ENCODE measurements around the gene PARP4.
"Not testable (repeated sequence)": the region's sequence is repeated elsewhere in the genome, so short reads cannot be mapped to it uniquely, and the experiment has no call there.

Gene PARP4

DNA sequence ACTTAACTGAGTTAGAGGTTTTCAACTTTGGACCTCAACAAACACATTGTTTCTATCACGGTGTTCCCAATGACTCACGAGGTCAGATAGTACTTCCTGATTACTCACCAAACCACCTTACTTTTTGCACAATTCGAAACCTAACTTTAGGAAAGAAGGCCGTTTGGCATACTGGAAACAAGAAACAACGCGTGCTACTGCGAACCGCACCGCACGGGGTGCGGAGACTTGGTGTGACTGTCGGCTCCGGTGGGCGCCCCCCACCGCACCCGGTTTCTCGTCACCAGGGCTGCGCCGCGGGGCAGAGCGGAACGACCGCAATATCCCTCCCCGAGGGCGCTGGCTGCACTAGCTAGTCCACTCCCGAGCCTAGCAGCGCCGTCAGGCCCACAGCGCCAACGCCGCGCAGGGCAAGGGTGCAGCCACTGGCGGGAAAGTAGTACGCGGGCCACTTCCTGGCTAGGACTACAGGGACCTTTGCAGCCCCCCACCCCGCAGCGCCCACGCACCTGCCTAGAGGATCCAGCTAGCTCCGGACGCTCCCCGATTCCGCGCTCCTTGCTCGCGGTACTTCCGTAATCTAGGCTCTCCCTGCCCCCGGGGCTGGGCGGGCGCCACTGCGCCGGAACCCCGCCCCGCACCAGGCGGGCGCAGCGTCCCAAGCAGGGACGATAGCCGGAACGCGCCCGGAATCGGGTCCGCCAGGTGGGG, at the start of gene PARP4:
Gene PARP4 (minus strand): TSS at position 582 of the 711 bp plus-strand sequence. CDS start 9,002 bp downstream, outside the sequence.
- DNase-seq = peak; percentile 43 to 93 (median 56)
- intact Hi-C loops (cut with DNase I) = no loop called here

GRCh38 chr13:24560579-24561187, 48.1 kb upstream of the PARP4 start:
- peak in 2 of 10 donors; percentile 53 to 75 for DNase-seq

GRCh38 chr13:24559431-24560218, 47.0 kb upstream of the PARP4 start:
- not testable (repeated sequence) for DNase-seq
- intact Hi-C loops (cut with DNase I) = loop anchor here (10.0 kb wide), 1 partner anchor 235 kb away; no protein-coding TSS in a partner anchor

More at GRCh38 chr13:24560579-24561187, 48.1 kb upstream of the PARP4 start:
- intact Hi-C loops (cut with DNase I) = not testable (repeated sequence)

DNA sequence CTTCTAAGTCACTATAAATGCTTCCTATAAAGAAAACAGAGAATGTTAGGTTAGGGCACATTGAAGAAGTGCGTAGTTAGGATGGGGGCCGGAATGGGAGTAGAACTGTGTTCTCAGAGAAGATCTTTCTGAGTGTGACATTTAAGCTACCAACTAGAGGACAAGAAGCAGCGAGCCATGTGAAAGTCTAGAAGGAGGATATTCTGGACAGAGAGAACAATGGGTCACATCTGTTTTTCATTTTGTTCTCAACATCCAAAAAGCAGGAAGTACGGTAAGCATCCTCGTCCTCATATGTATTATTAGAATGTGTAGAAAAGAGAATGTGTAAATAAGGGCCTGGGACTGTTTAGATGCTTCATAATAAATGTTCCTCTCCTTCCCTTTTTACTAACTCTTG, 44.5 kb upstream of the PARP4 start:
- no peak for DNase-seq
- intact Hi-C loops (cut with DNase I) = loop anchor here (10.0 kb wide), 1 partner anchor 232 kb away; no protein-coding TSS in a partner anchor

DNA sequence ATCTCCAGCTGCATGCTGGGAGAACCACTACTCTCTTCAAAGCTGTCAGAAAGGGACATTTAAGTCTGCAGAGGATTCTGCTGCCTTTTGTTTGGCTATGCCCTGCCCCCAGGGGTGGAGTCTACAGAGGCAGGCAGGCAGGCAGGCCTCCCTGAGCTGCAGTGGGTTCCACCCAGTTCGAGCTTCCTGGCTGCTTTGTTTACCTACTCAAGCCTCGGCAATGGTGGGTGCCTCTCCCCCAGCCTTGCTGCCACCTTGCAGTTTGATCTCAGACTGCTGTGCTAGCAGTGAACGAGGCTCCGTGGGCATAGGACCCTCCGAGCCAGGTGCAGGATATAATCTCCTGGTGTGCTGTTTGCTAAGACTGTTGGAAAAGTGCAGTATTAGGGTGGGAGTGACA, 41.3 kb upstream of the PARP4 start:
- DNase-seq = peak in 1 of 10 donors; percentile 51
- intact Hi-C loops (cut with DNase I) = loop anchor here (10.0 kb wide), 1 partner anchor 229 kb away; no protein-coding TSS in a partner anchor

- peak in 2 of 10 donors; percentile 74 to 81 for DNase-seq
Measured at GRCh38 chr13:24541476-24542352, 29.1 kb upstream of the PARP4 start.

DNA sequence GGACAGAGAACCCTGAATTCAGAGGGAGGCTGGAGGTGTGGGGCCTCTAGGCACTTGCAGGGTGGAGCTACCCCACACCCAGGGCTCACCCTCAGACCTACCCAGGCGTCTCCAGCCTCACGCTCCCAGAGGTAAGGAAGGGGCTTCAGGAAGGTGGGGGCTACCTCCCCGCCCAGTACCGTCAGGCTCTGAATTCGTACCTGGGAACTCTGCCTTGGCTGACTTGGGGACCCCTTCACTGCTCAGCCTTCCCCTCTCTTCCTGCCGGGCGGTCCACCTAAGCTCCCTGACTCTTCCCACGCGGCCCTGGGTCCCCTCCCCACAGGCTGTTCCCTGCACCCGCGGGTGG, 28.5 kb upstream of the PARP4 start:
- peak in 2 of 10 donors; percentile 75 to 77 for DNase-seq
- intact Hi-C loops (cut with DNase I) = no loop called here

More at GRCh38 chr13:24541476-24542352, 29.1 kb upstream of the PARP4 start:
- intact Hi-C loops (cut with DNase I) = not testable (repeated sequence)

- peak in 4 of 10 donors; percentile 9 to 77 (median 72) for DNase-seq
- intact Hi-C loops (cut with DNase I) = no loop called here
Measured at GRCh38 chr13:24540236-24541126, 27.9 kb upstream of the PARP4 start.

DNA sequence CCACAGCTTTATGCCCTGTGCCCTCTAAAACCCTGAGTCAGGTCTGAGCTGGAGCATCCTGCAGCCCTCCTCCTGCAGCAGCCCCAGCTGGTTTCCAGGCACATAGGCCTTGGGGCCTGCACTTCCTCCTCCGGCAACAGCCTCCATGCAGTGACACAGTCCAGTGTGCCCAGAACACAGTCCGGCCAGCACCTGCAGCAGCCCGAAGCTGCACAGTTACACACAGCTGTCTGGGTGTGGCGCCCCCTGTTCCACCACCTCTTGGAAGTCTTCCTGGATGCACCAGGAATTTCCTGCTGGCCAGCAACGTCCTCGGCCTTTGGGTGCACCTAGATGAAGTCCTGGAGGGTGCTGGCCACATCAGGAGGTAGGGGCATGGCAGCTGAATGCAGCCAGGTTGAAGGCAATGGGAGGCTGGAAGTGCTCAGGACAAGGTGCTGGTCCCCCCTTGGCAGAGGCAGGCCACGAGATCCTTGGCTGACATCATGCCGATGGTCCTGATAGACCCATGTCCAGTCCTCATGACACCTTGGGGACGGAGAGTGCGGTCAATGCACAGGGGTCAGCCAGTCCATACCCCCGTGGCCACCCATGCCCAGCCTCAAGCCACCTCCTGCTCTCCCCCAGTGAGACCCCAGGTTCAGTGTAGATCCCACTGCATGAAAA, 27.1 kb upstream of the PARP4 start:
- intact Hi-C loops (cut with DNase I) = no loop called here
- peak in 2 of 10 donors; percentile 62 to 63 for DNase-seq

GRCh38 chr13:24529478-24529877, 16.9 kb upstream of the PARP4 start:
- intact Hi-C loops (cut with DNase I) = no loop called here
- no peak for DNase-seq

- intact Hi-C loops (cut with DNase I) = no loop called here
Measured at GRCh38 chr13:24528816-24529398, 16.3 kb upstream of the PARP4 start.

DNA sequence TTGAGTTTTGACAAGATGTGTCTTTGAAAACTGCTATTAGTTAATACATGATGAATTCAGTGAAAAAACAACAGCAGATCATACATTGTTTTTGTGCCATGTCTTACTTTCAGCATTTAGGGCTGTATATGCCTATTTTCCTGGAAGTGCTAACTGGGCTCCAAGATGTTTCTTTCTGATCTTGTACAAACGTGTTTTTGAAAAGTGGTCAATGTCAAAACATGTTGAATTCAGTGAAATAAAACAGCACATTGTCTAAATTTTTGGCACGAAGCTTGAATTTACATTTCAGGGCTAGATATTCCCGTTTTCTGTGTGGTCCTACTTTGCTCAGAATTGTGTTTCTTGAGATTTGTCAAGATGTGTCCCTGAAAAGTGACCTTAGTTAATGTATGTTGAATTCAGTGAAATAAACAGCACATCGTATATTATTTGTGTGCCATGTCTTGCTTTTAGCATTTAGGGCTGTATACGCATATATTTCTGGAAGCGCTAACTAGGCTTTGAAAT, 14.7 kb upstream of the PARP4 start:
- intact Hi-C loops (cut with DNase I) = no loop called here
- no peak for DNase-seq

More at GRCh38 chr13:24528816-24529398, 16.3 kb upstream of the PARP4 start:
- DNase-seq = no peak

GRCh38 chr13:24520733-24521132, 8.2 kb upstream of the PARP4 start:
- DNase-seq = no peak
- intact Hi-C loops (cut with DNase I) = no loop called here

DNA sequence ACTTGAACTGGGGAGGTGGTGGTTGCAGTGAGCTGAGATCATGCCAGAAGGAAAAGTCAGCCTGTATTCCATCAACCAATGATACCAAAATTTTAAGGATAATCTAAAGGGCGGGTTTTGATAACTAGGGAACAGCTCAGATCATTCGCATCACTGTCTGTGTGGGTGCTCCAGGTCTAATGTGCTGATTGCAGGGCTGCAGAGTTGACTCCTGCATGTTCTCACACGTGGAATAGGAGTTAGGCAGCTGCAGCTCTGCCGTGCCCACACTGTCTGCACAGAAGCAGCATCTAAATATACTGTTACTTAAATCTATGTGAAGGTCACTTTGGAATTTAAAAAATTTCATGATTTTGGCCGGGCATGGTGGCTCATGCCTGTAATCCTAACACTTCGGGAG, 4.3 kb upstream of the PARP4 start:
- DNase-seq = no peak
- intact Hi-C loops (cut with DNase I) = no loop called here

GRCh38 chr13:24512908-24513213, 283 bp upstream of the PARP4 start:
- intact Hi-C loops (cut with DNase I) = no loop called here
- DNase-seq = no peak

GRCh38 chr13:24511816-24512196, 772 bp downstream of the PARP4 start:
- DNase-seq = no peak
- intact Hi-C loops (cut with DNase I) = no loop called here

GRCh38 chr13:24511019-24511815, 1.4 kb downstream of the PARP4 start:
- DNase-seq = no peak

More at GRCh38 chr13:24511019-24511815, 1.4 kb downstream of the PARP4 start:
- intact Hi-C loops (cut with DNase I) = no loop called here
